ENCODE data around the gene B4GAT1.

DNA sequence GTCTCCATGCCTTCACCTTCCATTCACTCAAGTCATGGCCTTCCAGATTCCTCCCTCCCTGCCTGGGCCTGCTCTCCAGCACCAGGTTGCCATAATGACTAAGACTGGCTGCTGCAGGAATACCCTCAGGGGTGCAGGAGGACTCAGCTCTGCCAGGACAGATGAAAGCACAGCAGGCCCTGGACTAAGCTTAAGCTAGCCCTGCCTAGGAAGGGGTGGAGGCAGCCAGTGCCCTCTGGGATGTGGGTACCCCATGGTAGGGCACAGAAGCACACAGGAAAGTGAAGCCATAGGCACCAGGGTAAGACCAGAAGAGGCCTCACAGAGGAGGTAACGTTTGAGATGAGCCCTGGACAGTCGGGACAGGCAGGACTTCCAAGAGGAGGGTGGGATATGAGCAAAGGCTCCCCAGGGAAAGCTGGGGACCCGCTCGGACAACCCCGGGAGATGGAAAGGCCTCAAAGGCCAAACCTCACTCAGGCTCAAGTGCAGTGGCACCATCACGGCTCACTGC, 8.2 kb downstream of the B4GAT1 start:
- no peak for TF ChIP-seq POLR2AphosphoS5 (IDR thresholded peaks at IDR 0.05; ENCODE audit: low read depth, low read length)
- no peak for TF ChIP-seq POLR2A (IDR thresholded peaks at IDR 0.05; ENCODE audit: low read depth, low read length)

Data from GM12892 (cell line).